Body of pancreas (tissue), 4 donors: ENCODE data around the gene IL7R.

ENCODE experiments used
- CTCF ChIP-seq, 7 experiments: fragments of 450-650 bp in 4 of 7; fragments of 200-600 bp in 3 of 7; sonication (generic) in 3 of 7; IDR thresholded peaks; one replicate each; pipeline ENCODE4 v1.5.1; 2016 to 2019; ENCODE audit warnings: antibody characterized with exemption in 7 of 7
- POLR2A ChIP-seq, 3 donors: fragments of 450-650 bp; IDR thresholded peaks; one replicate each; pipeline ENCODE4 v1.6.1; 2016; ENCODE audit warnings: antibody characterized with exemption in 3 of 3, mild to moderate bottlenecking in 2 of 3

- no peak for TF ChIP-seq POLR2A (IDR thresholded peaks at IDR 0.05)
- TF ChIP-seq CTCF (IDR thresholded peaks at IDR 0.05), result no peak
Measured at GRCh38 chr5:35854248-35854647, 2.4 kb upstream of the IL7R start.
